ENCODE measurements around the gene ADAM15. TPM values are rescaled to one million over a fixed set of nuclear protein-coding genes. Genes with fewer than 3 reads are reported as not detected.

Gene ADAM15
- total RNA-seq, 1 donor from 2014 or later: 68.3 TPM

GRCh38 chr1:155034318-155035208 is 16.6 kb upstream of the ADAM15 start:
- DNase-seq (ENCODE audit: low read depth): no peak
- no peak for FAIRE-seq
- H3K4me1 Mint-ChIP-seq (ENCODE audit: low read depth, unreplicated experiment): peaks cover 13% of the 10 kb centered on the region

GRCh38 chr1:155035936-155036335 is 15.2 kb upstream of the ADAM15 start:
- no peaks in the 10 kb centered on the region for H3K36me3 ChIP-seq (ENCODE audit: insufficient read depth, low read length)
- peaks cover 8% of the 10 kb centered on the region for H3K36me3 Mint-ChIP-seq (ENCODE audit: low read depth, unreplicated experiment)
- no peak overlapping the region for H3K4me3 Mint-ChIP-seq (ENCODE audit: unreplicated experiment)
- peaks cover 13% of the 10 kb centered on the region for H3K4me1 Mint-ChIP-seq (ENCODE audit: low read depth, unreplicated experiment)
- DNase-seq (ENCODE audit: low read depth): no peak
- no peak overlapping the region for H3K4me2 ChIP-seq (ENCODE audit: low read length)
- H3K4me3 ChIP-seq (ENCODE audit: insufficient read depth, low read depth, low read length): no peak overlapping the region
- no peak for FAIRE-seq
- H3K27ac ChIP-seq (ENCODE audit: low read depth, low read length): no peak overlapping the region
- H3K9ac ChIP-seq (ENCODE audit: low read length): no peak overlapping the region
- no peaks in the 10 kb centered on the region for H3K9me3 ChIP-seq (ENCODE audit: insufficient read depth, low read depth, low read length)
- no peaks in the 10 kb centered on the region for H3K79me2 ChIP-seq (ENCODE audit: insufficient read depth, low read length)
- H3K4me1 ChIP-seq (ENCODE audit: insufficient read depth, low read length): peaks cover 4% of the 10 kb centered on the region
- TF ChIP-seq EZH2 (IDR thresholded peaks at IDR 0.05; ENCODE audit: insufficient read depth, low read length) (no peak), CTCF (IDR thresholded peaks at IDR 0.05; ENCODE audit: insufficient read depth, low read depth, low read length) (no peak)
- H4K20me1 ChIP-seq (ENCODE audit: insufficient read depth, low read length): no peaks in the 10 kb centered on the region
- no peak overlapping the region for H3K27ac Mint-ChIP-seq (ENCODE audit: unreplicated experiment)
- peaks cover 23% of the 10 kb centered on the region for H3K27me3 Mint-ChIP-seq (ENCODE audit: low read depth, unreplicated experiment)
- peaks cover 2% of the 10 kb centered on the region for H3K9me3 Mint-ChIP-seq (ENCODE audit: unreplicated experiment)
- H2AFZ ChIP-seq (ENCODE audit: low read depth, low read length): no peak overlapping the region
- H3K27me3 ChIP-seq (ENCODE audit: insufficient read depth, low read length): peaks cover 10% of the 10 kb centered on the region

More at GRCh38 chr1:155034318-155035208, 16.6 kb upstream of the ADAM15 start:
- Histone ChIP-seq H3K4me3 (ENCODE audit: insufficient read depth, low read depth, low read length) (no peak overlapping the region), H3K79me2 (ENCODE audit: insufficient read depth, low read length) (no peaks in the 10 kb centered on the region), H3K4me2 (ENCODE audit: low read length) (no peak overlapping the region), H3K4me1 (ENCODE audit: insufficient read depth, low read length) (peaks cover 4% of the 10 kb centered on the region), H3K27me3 (ENCODE audit: insufficient read depth, low read length) (peaks cover 9% of the 10 kb centered on the region), H3K27ac (ENCODE audit: low read depth, low read length) (no peak overlapping the region), H4K20me1 (ENCODE audit: insufficient read depth, low read length) (no peaks in the 10 kb centered on the region), H3K9ac (ENCODE audit: low read length) (no peak overlapping the region), H3K36me3 (ENCODE audit: insufficient read depth, low read length) (no peaks in the 10 kb centered on the region), H3K9me3 (ENCODE audit: insufficient read depth, low read depth, low read length) (no peaks in the 10 kb centered on the region), H2AFZ (ENCODE audit: low read depth, low read length) (no peak overlapping the region)
- peaks cover 8% of the 10 kb centered on the region for H3K36me3 Mint-ChIP-seq (ENCODE audit: low read depth, unreplicated experiment)
- TF ChIP-seq EZH2 (IDR thresholded peaks at IDR 0.05; ENCODE audit: insufficient read depth, low read length) (no peak), CTCF (IDR thresholded peaks at IDR 0.05; ENCODE audit: insufficient read depth, low read depth, low read length) (no peak)
- H3K27me3 Mint-ChIP-seq (ENCODE audit: low read depth, unreplicated experiment): peaks cover 25% of the 10 kb centered on the region
- no peak overlapping the region for H3K27ac Mint-ChIP-seq (ENCODE audit: unreplicated experiment)
- H3K9me3 Mint-ChIP-seq (ENCODE audit: unreplicated experiment): peaks cover 2% of the 10 kb centered on the region
- H3K4me3 Mint-ChIP-seq (ENCODE audit: unreplicated experiment): no peak overlapping the region

GRCh38 chr1:155037043-155037442 is 14.1 kb upstream of the ADAM15 start:
- Mint-ChIP-seq H3K27ac (ENCODE audit: unreplicated experiment) (no peak overlapping the region), H3K4me1 (ENCODE audit: low read depth, unreplicated experiment) (peaks cover 13% of the 10 kb centered on the region), H3K27me3 (ENCODE audit: low read depth, unreplicated experiment) (peaks cover 23% of the 10 kb centered on the region), H3K4me3 (ENCODE audit: unreplicated experiment) (no peak overlapping the region), H3K36me3 (ENCODE audit: low read depth, unreplicated experiment) (peaks cover 8% of the 10 kb centered on the region), H3K9me3 (ENCODE audit: unreplicated experiment) (peaks cover 2% of the 10 kb centered on the region)
- Histone ChIP-seq H3K27ac (ENCODE audit: low read depth, low read length) (no peak overlapping the region), H2AFZ (ENCODE audit: low read depth, low read length) (no peak overlapping the region), H3K9ac (ENCODE audit: low read length) (no peak overlapping the region), H3K4me3 (ENCODE audit: insufficient read depth, low read depth, low read length) (no peak overlapping the region), H3K4me1 (ENCODE audit: insufficient read depth, low read length) (peaks cover 4% of the 10 kb centered on the region), H3K27me3 (ENCODE audit: insufficient read depth, low read length) (peaks cover 10% of the 10 kb centered on the region), H3K9me3 (ENCODE audit: insufficient read depth, low read depth, low read length) (no peaks in the 10 kb centered on the region), H3K36me3 (ENCODE audit: insufficient read depth, low read length) (no peaks in the 10 kb centered on the region), H3K4me2 (ENCODE audit: low read length) (no peak overlapping the region), H4K20me1 (ENCODE audit: insufficient read depth, low read length) (no peaks in the 10 kb centered on the region), H3K79me2 (ENCODE audit: insufficient read depth, low read length) (no peaks in the 10 kb centered on the region)
- FAIRE-seq (no peak), DNase-seq (ENCODE audit: low read depth) (no peak)
- no peak for TF ChIP-seq EZH2 (IDR thresholded peaks at IDR 0.05; ENCODE audit: insufficient read depth, low read length)
- TF ChIP-seq CTCF (IDR thresholded peaks at IDR 0.05; ENCODE audit: insufficient read depth, low read depth, low read length): no peak

All from astrocyte (in vitro differentiated cells and primary cell).